Hippocampal formation (tissue), 2 donors: ENCODE data around the gene EEF2.
"Not testable (repeated sequence)": the region's sequence is repeated elsewhere in the genome, so short reads cannot be mapped to it uniquely, and the experiment has no call there.

Experiments used
- DNase-seq, 2 donors: peaks; one replicate each; lab custom pipeline; 2025; lab: John Stamatoyannopoulos, UW

The EEF2 gene

DNA sequence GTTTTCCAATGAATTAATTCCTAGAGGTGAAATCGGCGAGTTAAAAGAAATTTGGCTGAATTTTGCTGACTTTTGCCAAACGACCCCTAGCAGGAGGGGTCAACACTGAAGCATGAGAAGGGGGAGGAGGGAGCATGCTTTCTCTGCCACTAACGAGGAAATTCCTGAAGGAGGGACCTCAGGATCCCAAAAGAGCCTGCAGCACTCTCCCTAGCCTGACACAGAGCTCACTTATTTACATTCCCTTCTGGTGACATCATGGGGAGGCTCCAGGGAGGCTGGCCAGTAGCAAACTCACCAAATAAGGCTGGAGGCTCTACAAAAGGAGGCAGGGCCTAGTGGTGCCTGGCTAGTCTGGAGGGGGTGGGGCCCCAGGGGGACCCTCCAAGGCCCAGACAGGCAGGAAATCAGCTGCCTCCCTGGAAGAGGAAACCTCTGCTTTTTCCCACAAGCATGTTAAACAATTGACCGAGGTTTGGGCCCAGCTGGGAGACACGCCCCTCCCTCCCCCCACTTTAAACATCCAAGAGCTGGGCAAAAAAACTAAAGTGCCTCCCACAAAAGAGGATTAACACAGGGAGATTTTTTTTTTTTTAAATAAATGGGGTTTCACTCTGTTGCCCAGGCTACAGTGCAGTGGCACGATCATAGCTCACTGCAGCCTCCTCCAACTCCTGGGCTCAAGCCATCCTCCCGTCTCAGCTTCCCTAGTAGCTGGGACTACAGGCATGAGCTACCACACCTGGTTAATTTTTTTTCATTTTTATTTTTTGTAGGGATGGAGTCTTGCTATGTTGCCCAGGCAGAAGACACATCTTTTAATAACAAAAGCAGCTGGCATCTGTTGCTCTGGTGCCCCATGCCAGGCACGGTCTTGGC, 16.5 kb downstream of the EEF2 start:
- DNase-seq, result peak in 1 of 2 donors; percentile 15

DNA sequence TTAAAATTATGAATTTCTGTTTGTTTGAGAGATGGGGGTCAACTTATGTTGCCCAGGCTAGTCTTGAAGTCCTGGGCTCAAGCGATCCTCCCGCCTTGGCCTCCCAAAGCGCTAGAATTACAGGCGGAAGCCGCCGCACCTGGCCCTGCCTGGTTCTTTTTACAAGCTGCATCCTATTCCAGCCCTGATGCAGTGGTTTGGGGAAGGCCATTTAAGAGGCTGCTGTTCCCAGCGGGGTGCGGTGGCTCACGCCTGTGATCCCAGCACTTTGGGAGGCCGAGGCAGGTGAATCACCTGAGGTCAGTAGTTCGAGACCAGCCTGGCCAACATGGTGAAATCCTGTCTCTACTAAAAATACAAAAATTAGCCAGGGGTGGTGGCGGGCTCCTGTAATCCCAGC, 17.3 kb downstream of the EEF2 start:
- not testable (repeated sequence) for DNase-seq

DNA sequence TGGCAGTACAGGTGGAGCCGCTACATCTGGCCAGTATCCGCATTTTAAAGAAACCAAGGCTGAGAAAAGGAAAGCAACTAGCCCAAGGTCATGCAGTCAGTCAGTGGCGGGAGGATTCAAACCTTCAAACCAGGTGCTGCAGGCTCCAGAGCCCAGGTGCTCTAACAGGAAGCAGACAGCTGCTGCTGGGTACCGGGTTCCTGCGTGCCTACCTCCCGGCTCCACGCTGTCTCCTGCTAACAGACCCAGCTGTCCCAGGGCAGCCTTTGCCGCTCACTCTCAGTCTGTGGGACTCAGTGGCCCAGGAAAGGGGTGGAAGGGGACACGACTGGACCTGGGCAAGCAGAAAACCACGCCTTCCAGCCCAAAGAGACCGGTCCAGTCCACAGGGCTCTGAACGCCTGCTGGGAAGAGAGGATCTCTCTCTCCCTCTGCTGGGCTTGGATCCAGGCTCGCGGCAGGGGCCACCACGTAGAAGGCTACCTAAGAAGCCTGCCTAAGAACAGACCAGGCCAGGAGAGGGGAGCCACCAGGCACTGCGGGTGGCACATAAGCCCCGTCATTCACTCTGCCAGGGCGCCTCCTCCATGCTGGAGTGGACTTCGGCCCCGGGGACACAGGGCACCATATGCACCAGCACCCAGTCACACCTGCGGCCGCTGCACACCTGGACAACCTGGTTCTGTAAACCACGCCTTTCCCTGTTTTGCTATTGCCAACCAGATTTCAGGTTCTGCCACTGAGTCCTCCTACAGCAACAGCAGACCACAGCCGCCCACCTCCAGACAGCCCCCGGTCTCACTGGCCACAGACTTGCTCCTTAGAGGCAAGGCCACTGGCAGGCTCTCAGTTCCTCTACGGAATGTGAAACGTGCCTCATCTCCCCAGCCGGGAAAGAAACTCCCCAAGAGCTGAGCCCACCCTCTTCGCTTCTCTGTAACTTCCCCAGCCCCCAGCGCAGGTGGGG, 18.9 kb downstream of the EEF2 start:
- no peak for DNase-seq

DNA sequence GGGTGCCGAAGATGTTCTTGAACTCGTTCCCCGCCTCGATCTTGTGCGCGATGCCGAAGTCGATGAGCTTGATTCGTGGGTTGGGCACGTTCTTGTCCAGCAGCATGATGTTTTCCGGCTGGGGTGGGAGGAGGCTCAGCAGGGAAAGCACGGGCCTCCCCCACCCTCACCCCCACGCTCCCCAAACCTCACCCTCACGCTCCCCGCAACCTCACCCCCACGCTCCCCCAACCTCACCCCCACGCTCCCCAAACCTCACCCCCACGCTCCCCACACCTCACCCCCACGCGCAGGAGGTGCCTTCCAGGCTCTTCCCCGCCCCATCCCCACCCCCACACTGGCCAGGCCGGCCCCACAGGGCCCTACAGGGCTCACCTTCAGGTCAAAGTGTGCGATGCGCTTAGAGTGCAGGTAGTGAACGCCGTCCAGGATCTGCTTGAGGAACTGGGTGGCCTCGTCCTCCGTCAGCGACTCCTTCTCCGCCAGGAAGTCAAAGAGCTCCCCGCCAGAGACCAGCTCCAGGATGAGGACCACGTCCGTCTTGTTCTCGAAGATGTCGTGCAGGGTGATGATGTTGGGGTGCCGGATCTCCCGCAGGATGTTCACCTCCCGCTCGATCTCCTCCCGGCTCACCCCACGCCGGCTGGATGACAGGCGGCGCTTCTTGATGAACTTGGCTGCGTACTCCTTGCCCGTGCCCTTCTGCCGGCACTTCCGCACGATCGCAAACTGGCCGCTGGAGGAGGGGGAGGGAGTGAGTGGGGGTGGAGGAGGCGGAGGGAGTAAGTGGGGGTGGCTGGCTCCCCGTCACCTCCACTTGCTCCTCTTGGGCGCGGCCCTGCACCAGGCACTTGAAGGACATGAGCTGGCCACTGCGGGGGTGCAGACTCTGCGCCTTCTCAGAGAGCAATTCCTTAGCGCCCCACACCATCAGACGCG, 20.7 kb downstream of the EEF2 start:
- DNase-seq, result no peak

DNA sequence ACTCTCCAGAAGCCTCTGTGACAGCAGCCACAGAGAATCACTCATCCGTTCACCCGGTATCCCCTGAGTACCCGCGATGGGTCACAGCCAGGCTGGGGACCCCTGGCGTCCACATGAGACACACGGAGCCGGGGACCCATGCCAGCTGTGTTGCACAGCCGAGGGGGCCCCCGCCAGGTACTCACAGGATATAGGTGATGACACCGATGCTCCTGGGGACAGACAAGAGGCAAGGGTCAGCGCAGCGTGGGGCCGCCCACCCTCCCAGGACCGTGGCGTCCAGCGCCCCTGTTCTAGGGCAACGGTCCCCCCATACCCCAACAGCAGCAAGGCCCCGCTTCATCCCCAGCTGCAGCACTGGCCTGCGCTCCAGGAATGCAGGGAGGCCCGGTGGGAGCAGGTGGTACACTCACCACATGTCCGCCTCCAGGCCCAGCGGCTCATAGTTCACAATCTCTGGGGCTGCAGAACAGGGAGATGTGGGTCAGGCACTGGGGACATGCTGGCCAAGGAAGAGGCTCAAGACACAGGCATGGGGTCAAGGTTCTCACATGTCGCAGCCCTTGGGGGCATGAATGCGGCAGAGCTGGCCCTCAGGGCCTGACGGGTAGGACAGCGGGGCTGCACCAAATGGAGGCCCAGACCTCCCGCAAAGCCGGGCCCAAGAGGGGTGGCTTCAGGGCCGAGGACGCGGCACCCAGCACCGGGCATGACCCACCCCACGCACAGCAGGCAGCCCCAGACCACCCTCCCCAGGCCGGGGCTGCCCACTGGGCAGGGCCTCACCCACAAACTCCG, 21.6 kb downstream of the EEF2 start:
- DNase-seq, result no peak

DNA sequence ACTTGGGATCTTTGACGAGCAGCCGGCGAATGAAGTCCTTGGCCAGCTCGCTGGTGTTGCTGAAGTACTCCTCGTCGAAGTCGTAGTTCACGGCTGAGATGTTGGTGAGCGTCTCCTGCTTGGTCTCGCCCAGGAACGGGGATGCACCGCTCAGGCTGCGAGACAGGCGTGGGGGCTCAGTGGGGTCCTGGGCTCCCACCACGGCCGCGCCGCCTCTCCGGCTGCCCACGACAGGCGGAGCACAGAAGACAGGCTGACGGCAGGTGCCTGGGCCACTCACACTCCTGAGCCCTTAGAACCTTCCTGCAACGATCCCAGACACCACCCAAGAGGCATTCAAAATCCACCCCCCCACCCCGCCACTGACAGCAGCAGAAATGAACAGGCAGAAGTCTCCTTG, 24.3 kb downstream of the EEF2 start:
- no peak for DNase-seq

DNA sequence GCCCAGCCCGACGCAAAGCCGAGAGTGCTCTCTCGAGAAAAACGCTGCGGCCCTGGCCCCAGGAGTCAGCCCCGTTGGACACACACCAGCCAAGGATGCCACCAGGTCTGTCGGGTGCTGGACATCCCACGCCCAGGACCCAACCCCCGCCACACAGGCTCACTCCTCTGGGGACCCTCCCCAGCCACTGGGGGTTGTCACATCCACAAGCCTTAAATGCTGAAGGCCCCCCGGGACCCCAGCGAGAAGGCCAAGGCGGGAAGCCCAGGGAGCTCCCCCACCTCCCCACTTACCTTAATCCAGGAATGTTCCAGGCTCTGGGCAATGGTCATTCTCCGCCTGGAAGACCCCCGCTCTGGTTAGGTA, 25.5 kb downstream of the EEF2 start:
- DNase-seq, result no peak

DNA sequence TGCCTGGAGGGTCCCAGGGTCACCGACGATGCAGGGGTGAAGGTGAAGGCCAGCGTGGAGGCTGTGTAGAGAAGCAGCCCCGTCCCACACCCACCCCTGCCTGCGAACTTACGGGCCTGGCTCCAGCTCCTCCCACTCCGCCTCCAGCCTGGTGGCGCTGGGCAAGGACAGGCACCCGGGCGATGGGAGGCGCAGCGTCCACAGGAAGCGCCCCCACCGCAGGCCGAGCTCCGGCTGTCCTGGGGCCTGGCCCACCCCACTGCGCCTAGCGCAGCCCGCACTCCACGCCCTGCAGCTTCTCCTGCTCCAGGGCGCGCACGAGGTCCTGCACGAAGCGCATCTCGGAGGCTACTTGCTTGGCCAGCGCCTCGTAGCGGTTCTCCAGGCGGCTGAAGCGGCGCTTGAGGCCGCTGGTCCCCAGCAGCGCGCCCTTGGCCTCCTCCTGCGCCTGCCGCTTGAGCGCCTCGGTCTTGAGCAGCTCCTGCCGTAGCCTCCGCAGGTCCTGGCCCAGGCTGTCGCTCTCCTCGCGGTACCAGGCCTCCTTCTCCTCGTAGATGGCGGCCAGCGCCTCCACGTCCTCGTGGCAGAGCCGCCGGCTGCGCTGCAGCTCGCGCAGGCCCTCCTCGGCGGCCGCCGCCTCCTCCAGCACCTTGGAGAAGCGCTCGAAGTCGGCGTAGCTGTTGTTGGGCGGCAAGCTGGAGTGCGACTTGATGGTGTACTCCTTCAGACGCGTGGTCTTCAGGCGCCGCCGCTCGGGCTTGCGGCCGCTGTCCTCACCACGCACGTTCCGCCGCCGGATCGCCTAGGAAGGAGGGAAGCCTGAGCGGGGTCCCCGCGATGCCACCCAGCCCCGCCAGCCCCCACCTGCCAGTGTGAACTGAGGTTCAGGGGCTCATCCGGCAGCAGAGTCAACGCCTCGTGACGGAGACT, 26.2 kb downstream of the EEF2 start:
- DNase-seq, result no peak

DNA sequence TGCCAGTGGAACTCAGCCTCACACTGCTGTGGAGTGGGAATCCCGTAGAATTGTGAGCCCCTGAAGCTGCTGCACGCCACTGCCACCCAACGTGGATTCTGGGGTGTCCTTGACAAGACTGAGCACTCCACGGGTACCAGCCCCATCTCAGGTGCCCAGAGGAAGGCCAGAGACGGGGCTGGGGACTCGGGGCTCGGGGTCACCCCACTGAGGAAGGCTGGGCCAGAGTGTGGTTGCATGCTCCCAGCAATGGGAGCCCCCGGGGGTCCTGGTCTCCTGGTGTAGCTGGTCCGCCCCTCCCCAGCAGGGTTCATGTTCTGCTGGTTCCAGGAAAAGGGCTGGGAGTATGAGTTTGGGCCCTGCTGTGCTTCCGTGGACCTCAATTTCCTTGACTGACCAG, 29.6 kb downstream of the EEF2 start:
- no peak for DNase-seq

DNA sequence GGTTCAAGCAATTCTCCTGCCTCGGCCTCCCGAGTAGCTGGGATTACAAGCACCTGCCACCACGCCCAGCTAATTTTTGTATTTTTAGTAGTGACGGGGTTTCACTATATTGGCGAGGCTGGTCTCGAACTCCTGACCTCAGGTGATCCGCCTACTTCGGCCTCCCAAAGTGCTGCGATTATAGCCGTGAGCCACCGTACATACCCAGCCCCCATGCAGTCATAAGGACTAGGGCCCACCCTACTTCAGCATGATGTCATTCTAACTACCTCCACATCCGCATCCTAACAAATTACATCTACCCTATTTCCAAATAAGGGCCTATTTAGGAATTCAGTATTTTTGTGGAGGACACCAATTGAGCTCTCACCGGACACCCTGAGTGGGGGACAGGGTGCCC, 30.0 kb downstream of the EEF2 start:
- not testable (repeated sequence) for DNase-seq

DNA sequence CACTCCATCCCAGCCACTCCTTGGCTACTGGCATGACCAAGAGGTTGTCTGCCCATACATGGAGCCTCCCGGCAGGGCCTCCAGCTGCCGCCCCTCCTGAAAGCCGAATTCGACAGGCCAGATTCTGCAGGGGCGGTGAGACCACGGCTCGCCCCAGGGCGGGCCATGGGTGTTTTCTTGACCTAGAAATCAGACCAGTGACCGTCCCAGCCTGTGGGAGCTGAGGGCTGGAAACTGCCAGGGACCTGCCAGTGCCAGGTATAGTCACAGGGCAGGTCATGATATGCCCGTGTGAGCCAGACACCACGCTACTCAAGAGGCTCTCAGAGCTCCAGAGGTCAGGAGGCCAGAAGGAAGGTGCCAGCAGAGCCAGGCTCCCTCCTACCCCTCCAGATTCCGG, 31.2 kb downstream of the EEF2 start:
- DNase-seq, result no peak

DNA sequence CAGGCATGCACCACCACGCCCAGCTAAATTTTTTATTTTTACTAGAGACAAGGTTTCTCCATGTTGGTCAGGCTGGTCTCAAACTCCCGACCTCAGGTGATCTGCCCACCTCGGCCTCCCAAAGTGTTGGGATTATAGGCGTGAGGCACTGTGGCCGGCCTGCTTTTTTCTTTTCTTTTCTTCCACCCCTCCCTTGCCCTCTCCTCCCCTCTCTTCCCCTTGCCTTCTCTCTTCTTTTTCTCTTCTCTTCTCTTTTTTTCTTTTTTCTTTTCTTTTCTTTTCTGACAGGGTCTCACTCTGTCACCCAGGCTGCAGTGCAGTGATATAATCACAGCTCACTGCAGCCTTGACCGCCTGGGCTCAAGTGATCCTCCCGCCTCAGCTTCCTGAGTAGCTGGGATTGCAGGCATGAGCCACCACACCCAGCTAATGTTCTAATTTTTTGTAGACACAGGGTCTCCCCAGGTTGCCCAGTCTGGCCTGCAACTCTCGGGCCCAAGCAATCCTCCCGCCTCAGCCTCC, 32.4 kb downstream of the EEF2 start:
- DNase-seq, result not testable (repeated sequence)

DNA sequence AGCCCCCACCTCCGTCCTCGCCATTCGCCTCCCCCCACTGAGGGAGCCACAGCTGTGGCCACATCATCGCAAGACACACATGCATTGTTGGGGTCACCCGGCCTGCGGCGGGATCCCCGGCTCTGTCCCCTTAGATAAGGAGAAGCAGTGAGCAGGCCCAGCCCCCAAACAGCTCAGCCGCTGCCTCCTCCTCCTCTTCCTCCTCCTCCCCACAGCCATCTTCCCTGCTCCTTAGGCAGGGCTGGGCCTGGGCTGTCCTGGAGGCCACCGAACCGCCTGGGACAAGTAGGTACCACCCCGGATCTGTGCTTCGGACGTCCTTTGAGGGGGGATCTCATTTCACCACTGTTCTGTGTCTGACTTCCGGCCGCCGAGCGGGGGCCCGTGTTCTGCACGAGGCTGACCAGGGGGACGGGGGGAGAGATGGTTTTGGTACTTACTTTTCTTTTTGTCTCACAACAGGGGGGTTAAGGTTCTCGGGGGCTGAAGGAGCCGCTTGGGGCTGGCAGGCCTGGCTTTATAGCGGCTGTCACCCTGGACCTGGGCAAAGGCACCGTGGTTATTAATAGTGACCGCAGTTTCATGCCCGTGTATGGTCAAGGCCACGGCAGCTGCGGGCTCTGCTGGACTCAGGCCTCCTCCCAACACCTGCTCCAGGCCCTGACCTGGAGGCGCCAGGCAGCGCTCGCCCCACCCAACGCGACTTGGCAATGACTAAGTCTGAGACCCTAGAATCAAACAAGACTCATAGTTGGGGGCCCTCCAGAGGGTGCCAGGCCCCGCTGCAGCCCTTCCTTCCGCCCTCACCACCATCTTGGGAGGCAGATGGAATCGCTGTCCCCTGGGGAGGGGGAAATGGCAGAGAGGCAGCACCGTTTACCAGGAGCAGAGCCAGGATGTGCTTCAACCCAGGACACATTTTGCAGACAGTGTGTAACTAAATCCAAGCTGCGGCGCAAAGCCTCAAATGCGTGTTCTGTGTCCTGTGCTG, 34.1 kb downstream of the EEF2 start:
- DNase-seq, result no peak

DNA sequence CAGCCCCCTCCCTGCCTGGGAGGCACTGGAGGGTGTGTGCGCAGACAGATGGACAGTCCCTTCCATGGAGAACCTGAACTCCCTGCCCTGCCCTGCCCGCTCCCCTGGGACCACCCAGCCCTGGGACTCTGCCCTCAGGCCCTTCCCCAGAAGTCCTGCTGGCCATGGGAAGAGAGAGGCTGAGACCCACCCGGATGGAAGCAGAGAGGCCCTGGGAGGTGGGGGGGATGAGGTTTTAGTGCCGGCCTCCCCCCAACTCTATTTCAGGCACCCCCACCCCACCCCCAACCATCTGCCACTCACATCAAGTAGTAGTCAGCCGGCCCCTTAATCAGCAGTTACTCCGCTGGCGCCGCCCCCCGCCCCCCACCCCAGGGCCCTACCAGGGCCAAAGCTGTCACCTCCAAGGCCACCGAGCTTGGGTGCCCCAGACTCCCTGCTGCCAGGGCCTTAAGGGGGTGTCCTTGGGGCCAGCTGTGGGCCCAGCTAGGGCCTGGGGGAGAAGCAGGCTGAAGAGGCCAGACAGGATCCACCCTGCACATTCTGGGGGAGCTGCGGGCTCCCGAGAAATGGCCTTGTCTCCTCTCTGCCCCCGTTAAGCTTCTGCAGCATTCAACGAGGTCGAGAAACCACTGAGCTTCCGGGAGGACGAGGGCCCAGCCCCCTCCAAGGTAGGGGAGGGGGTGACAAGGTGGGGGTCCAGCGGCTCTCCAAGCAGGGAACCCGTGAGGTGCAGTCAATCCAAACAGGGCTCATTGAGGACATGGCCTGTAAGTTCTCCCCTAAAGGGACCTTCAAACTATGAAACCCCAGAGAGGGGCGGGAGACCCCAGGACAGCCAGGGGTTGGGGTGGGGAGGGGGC, 35.0 kb downstream of the EEF2 start:
- no peak for DNase-seq

DNA sequence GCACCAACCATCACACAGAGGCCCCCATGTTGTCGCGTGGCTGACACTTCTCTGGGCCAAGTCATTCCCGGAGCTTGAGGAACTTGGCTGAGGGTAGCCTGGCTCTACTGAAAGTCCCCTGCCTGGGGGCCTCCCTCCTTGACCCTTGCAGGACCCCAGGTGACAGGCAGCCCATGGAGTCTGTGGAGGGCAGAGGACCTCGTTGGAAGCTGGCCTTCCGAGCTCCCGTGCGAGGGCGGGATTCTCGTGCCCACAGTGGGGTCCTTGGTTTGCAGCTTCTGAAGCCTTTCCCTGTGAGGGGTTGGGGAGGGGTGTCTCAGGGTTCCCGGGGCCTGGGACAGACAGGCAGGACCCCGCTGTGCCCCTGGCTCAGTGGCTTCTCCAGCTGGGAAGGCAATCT, 36.0 kb downstream of the EEF2 start:
- no peak for DNase-seq

DNA sequence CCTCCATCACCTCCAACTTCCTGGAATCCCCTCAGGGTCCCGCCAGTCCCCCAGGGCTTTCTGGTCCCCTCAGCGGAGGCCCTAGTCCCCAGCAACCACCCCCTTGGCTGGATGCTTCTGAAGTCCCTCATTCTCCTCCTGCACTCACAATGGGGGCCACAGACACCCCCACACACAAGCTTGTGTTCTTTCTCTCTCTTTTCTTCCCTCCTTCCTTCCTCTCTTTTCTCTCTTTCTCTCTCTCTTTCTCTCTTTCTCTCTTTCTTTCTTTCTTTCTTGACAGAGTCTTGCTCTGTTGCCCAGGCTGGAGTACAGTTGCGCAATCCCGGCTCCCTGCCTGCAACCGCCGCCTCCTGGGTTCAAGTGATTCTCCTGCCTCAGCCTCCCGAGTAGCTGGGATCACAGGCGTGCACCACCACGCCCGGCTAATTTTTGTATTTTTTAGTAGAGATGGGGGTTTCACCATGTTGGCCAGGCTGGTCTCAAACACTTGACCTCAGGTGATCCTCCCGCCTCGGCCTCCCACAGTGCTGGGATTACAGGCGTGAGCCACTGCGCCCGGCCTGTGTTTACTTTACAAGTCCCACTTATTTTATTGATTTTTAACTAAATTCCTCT, 37.8 kb downstream of the EEF2 start:
- not testable (repeated sequence) for DNase-seq

DNA sequence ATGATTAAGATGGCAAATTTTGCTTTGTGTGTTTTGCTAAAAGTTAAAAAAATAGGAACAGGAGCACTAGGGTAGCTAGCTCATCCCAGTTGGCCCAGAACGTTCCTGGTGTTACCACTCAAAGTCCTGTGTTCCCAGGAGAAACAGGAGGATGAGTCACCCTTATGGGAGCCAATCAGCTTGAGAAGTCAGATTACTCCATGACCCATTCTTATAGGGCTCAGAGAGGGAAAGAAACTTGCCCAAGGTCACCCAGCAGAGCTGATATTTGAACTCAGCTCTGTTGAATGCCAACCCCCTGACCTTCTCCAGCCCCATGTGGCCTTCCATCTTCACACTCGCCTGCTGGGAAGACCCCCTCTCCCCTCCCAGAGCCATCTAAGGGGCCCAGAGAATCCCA, 39.4 kb downstream of the EEF2 start:
- DNase-seq, result no peak
